ENCODE measurements around the gene S100Z.

S100Z gene

GRCh38 chr5:76896196-76896595 lies 46.4 kb downstream of the S100Z start:
- H3K4me1 ChIP-seq (ENCODE audit: control insufficient read depth, insufficient read depth, low read length): no peaks in the 10 kb centered on the region
- no peaks in the 10 kb centered on the region for H3K36me3 ChIP-seq (ENCODE audit: control insufficient read depth in 2 of 2, insufficient read depth in 1 of 2, low read length in 2 of 2)
- no peak overlapping the region for H3K4me3 ChIP-seq (ENCODE audit: low read depth, low read length)
- TF ChIP-seq GFI1B (tag by site-specific recombination; IDR thresholded peaks at IDR 0.05) (no peak), ZNF518A (tag by site-specific recombination; conservative IDR thresholded peaks at IDR 0.05; ENCODE audit: low read depth) (no peak), ZNF146 (tag by site-specific recombination; IDR thresholded peaks at IDR 0.05) (peak; percentile 87), ZNF776 (tag by site-specific recombination; IDR thresholded peaks at IDR 0.05; ENCODE audit: borderline replicate concordance) (no peak)
- TF ChIP-seq, protein P1, sequence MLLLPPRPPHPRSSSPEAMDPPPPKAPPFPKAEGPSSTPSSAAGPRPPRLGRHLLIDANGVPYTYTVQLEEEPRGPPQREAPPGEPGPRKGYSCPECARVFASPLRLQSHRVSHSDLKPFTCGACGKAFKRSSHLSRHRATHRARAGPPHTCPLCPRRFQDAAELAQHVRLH (tag by site-specific recombination; IDR thresholded peaks at IDR 0.05): 0 out of 2 replicates have a peak, but pooled peaks have one; percentile 12
- H3K9me3 ChIP-seq (ENCODE audit: control insufficient read depth, insufficient read depth, low read depth, low read length): no peaks in the 10 kb centered on the region
- CTCF ChIA-PET: interaction anchor here (1.0 kb wide), 1 partner anchor 28 kb away, joined by 3 read pairs; no protein-coding TSS in a partner anchor
- no peak overlapping the region for H3K27ac ChIP-seq (ENCODE audit: extremely low read depth, low read depth, low read length)
- POLR2A ChIA-PET: no interaction called here

- no peak overlapping the region for H3K27ac ChIP-seq (ENCODE audit: extremely low read depth, low read depth, low read length)
- H3K4me1 ChIP-seq (ENCODE audit: control insufficient read depth, insufficient read depth, low read length): no peaks in the 10 kb centered on the region
- no peaks in the 10 kb centered on the region for H3K9me3 ChIP-seq (ENCODE audit: control insufficient read depth, insufficient read depth, low read depth, low read length)
- TF ChIP-seq KLF7 (tag by site-specific recombination; IDR thresholded peaks at IDR 0.05; ENCODE audit: borderline replicate concordance) (no peak), BCL11A (tag by site-specific recombination; IDR thresholded peaks at IDR 0.05; ENCODE audit: low read depth) (no peak), ZNF488 (tag by site-specific recombination; IDR thresholded peaks at IDR 0.05) (no peak), CTCF (tag by site-specific recombination; IDR thresholded peaks at IDR 0.05) (no peak), ZNF560 (tag by site-specific recombination; IDR thresholded peaks at IDR 0.05; ENCODE audit: borderline replicate concordance) (no peak), ZSCAN30 (tag by site-specific recombination; IDR thresholded peaks at IDR 0.05) (no peak), ZFP3 (tag by site-specific recombination; IDR thresholded peaks at IDR 0.05; ENCODE audit: low read depth) (no peak), ZNF133 (tag by site-specific recombination; IDR thresholded peaks at IDR 0.05) (no peak), ZNF214 (tag by site-specific recombination; IDR thresholded peaks at IDR 0.05; ENCODE audit: borderline replicate concordance) (no peak), KLF8 (tag by site-specific recombination; IDR thresholded peaks at IDR 0.05) (no peak), OSR2 (tag by site-specific recombination; IDR thresholded peaks at IDR 0.05) (no peak), PRDM10 (tag by site-specific recombination; IDR thresholded peaks at IDR 0.05) (no peak), ZNF530 (tag by site-specific recombination; IDR thresholded peaks at IDR 0.05; ENCODE audit: low read depth) (no peak), ZNF114 (tag by site-specific recombination; IDR thresholded peaks at IDR 0.05) (no peak), GLIS2 (tag by site-specific recombination; IDR thresholded peaks at IDR 0.05) (no peak), ZNF239 (tag by site-specific recombination; IDR thresholded peaks at IDR 0.05) (no peak)
- TF ChIP-seq, protein P2, sequence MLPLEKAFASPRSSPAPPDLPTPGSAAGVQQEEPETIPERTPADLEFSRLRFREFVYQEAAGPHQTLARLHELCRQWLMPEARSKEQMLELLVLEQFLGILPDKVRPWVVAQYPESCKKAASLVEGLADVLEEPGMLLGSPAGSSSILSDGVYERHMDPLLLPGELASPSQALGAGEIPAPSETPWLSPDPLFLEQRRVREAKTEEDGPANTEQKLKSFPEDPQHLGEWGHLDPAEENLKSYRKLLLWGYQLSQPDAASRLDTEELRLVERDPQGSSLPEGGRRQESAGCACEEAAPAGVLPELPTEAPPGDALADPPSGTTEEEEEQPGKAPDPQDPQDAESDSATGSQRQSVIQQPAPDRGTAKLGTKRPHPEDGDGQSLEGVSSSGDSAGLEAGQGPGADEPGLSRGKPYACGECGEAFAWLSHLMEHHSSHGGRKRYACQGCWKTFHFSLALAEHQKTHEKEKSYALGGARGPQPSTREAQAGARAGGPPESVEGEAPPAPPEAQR (tag by site-specific recombination; IDR thresholded peaks at IDR 0.05): no peak
- TF ChIP-seq, protein P1 (tag by site-specific recombination; IDR thresholded peaks at IDR 0.05): no peak
- no peak overlapping the region for H3K4me3 ChIP-seq (ENCODE audit: low read depth, low read length)
- POLR2A ChIA-PET: no interaction called here
- no peaks in the 10 kb centered on the region for H3K36me3 ChIP-seq (ENCODE audit: control insufficient read depth in 2 of 2, insufficient read depth in 1 of 2, low read length in 2 of 2)
- CTCF ChIA-PET: no interaction called here
Measured at GRCh38 chr5:76901522-76901921, 51.7 kb downstream of the S100Z start.
